ENCODE results near the gene EPYC.

DNA sequence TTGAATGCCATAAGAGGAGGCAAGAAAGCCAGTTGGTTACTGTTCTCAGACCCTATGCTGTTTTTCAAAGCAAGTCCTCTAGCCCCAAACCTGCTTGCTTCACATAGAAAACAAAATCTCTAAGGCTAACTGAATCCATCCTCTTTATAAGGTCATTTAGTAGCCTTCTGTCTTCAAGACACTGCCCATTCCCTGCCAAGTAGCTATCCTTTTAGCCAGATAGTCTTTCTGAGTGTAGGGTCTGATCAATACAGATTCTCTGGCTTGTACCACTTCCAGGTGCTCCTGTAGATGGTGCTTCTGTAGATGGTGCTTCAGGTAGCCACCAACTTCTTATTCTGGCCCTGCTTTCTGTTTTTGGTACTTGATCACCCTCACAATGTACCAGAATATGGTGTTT is 33.9 kb downstream of the EPYC start:
- TF ChIP-seq CBX2 (IDR thresholded peaks at IDR 0.05; ENCODE audit: low read depth, low read length) (no peak), CBX2 (CRISPR knock-in tag; IDR thresholded peaks at IDR 0.05; ENCODE audit: low read depth) (no peak), MTF1 (CRISPR knock-in tag; IDR thresholded peaks at IDR 0.05) (no peak)
- TF ChIP-seq, protein P1, sequence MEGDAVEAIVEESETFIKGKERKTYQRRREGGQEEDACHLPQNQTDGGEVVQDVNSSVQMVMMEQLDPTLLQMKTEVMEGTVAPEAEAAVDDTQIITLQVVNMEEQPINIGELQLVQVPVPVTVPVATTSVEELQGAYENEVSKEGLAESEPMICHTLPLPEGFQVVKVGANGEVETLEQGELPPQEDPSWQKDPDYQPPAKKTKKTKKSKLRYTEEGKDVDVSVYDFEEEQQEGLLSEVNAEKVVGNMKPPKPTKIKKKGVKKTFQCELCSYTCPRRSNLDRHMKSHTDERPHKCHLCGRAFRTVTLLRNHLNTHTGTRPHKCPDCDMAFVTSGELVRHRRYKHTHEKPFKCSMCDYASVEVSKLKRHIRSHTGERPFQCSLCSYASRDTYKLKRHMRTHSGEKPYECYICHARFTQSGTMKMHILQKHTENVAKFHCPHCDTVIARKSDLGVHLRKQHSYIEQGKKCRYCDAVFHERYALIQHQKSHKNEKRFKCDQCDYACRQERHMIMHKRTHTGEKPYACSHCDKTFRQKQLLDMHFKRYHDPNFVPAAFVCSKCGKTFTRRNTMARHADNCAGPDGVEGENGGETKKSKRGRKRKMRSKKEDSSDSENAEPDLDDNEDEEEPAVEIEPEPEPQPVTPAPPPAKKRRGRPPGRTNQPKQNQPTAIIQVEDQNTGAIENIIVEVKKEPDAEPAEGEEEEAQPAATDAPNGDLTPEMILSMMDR (CRISPR knock-in tag; IDR thresholded peaks at IDR 0.05): no peak
